Measurements from ENCODE around the gene FBXW7. TPM values are rescaled to one million over a fixed set of nuclear protein-coding genes. Genes with fewer than 3 reads are reported as not detected.

The FBXW7 gene
- total RNA-seq, 2 experiments from 2014 or later, result 128 to 140 TPM

DNA sequence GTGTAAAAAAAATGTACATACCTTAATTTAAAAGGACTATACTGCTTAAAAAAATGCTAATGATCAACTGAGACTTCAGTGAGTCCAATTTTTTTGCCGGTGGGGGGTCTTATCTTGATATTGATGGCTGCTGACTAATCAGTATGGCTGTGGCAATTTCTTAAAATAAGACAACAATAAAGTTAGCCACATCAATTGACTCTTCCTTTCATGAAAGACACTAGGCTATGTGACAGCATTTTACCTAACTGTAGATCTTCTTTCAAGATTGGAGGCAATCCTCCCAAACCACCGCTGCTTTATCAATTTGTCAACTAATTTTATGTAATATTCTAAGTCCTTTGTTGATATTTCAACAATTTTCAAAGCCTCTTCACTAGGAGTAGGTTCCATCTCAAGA is 116.1 kb downstream of the FBXW7 start:
- intact Hi-C loops (cut with DNase I, micrococcal nuclease), result no loop called here
- no peak overlapping the region for H3K27ac ChIP-seq (ENCODE audit: low read depth in 1 of 2, low read length in 2 of 2)
- no peaks in the 10 kb centered on the region for H3K27me3 Mint-ChIP-seq
- ATAC-seq (ENCODE audit: poor library complexity) (no peak), DNase-seq (no peak)
- no peak overlapping the region for H3K27ac Mint-ChIP-seq
- POLR2A ChIA-PET, result interaction anchor here (0.6 kb wide), 1 partner anchor 761 kb away, joined by 3 read pairs; no protein-coding TSS in a partner anchor
- no peaks in the 10 kb centered on the region for H3K4me1 ChIP-seq (ENCODE audit: insufficient read depth, low read length)
- TF ChIP-seq CTCF (IDR thresholded peaks at IDR 0.05), result no peak
- H3K4me1 Mint-ChIP-seq (ENCODE audit: low read depth), result peaks cover 59% of the 10 kb centered on the region
- no peaks in the 10 kb centered on the region for H3K9me3 Mint-ChIP-seq
- no peaks in the 10 kb centered on the region for H3K9me3 ChIP-seq (ENCODE audit: control insufficient read depth in 1 of 2, insufficient read depth in 1 of 2, low read length in 2 of 2)
- H3K36me3 ChIP-seq (ENCODE audit: insufficient read depth, low read length), result no peaks in the 10 kb centered on the region
- no peaks in the 10 kb centered on the region for H3K36me3 Mint-ChIP-seq (ENCODE audit: low read depth)
- no peak overlapping the region for H3K4me3 Mint-ChIP-seq
- H3K4me3 ChIP-seq (ENCODE audit: low read length), result no peak overlapping the region
- no peaks in the 10 kb centered on the region for H3K27me3 ChIP-seq (ENCODE audit: control insufficient read depth in 1 of 2, insufficient read depth in 2 of 2, low read length in 2 of 2)
- CTCF ChIA-PET, result no interaction called here

- no peaks in the 10 kb centered on the region for H3K27me3 Mint-ChIP-seq
- H3K4me3 Mint-ChIP-seq, result no peak overlapping the region
- Histone ChIP-seq H3K4me1 (ENCODE audit: insufficient read depth, low read length) (no peaks in the 10 kb centered on the region), H3K27me3 (ENCODE audit: control insufficient read depth in 1 of 2, insufficient read depth in 2 of 2, low read length in 2 of 2) (no peaks in the 10 kb centered on the region), H3K9me3 (ENCODE audit: control insufficient read depth in 1 of 2, insufficient read depth in 1 of 2, low read length in 2 of 2) (no peaks in the 10 kb centered on the region), H3K36me3 (ENCODE audit: insufficient read depth, low read length) (no peaks in the 10 kb centered on the region), H3K27ac (ENCODE audit: low read depth in 1 of 2, low read length in 2 of 2) (no peak overlapping the region), H3K4me3 (ENCODE audit: low read length) (no peak overlapping the region)
- ChIA-PET CTCF (no interaction called here), POLR2A (no interaction called here)
- DNase-seq (no peak), ATAC-seq (ENCODE audit: poor library complexity) (no peak)
- peaks cover 59% of the 10 kb centered on the region for H3K4me1 Mint-ChIP-seq (ENCODE audit: low read depth)
- TF ChIP-seq CTCF (IDR thresholded peaks at IDR 0.05), result no peak
- H3K36me3 Mint-ChIP-seq (ENCODE audit: low read depth), result no peaks in the 10 kb centered on the region
- H3K27ac Mint-ChIP-seq, result no peak overlapping the region
- intact Hi-C loops (cut with DNase I, micrococcal nuclease), result no loop called here
- no peaks in the 10 kb centered on the region for H3K9me3 Mint-ChIP-seq
These were observed 118.2 kb downstream of the FBXW7 start for GRCh38 chr4:152417673-152418072.

DNA sequence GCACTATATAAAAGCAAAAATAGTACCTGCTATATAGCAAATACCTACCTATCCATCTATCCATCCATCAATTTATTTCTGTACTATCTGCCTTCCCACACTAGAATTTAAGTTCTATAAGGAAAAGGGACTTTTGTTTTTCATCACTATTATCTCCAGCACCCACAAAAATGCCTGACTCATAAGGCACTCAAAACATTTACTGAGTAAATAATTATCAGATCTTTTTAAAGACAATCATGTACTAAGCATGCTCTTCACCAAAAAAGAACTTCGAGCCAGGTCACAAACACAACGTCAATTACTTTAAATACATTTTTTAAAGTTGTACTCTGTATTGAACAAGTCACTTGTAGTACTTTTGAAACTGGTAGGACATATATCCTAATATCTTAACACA is 119.9 kb downstream of the FBXW7 start:
- TF ChIP-seq CTCF (IDR thresholded peaks at IDR 0.05), result no peak
- ATAC-seq (ENCODE audit: poor library complexity) (no peak), DNase-seq (no peak)
- no peaks in the 10 kb centered on the region for H3K27me3 Mint-ChIP-seq
- intact Hi-C loops (cut with DNase I, micrococcal nuclease), result no loop called here
- POLR2A ChIA-PET, result no interaction called here
- H3K9me3 ChIP-seq (ENCODE audit: control insufficient read depth in 1 of 2, insufficient read depth in 1 of 2, low read length in 2 of 2), result no peaks in the 10 kb centered on the region
- no peak overlapping the region for H3K27ac ChIP-seq (ENCODE audit: low read depth in 1 of 2, low read length in 2 of 2)
- no peak overlapping the region for H3K4me3 ChIP-seq (ENCODE audit: low read length)
- H3K9me3 Mint-ChIP-seq, result no peaks in the 10 kb centered on the region
- peaks cover 51% of the 10 kb centered on the region for H3K4me1 Mint-ChIP-seq (ENCODE audit: low read depth)
- no peak overlapping the region for H3K4me3 Mint-ChIP-seq
- no peak overlapping the region for H3K27ac Mint-ChIP-seq
- CTCF ChIA-PET, result no interaction called here
- no peaks in the 10 kb centered on the region for H3K27me3 ChIP-seq (ENCODE audit: control insufficient read depth in 1 of 2, insufficient read depth in 2 of 2, low read length in 2 of 2)
- peaks cover 7% of the 10 kb centered on the region for H3K36me3 ChIP-seq (ENCODE audit: insufficient read depth, low read length)
- peaks cover 8% of the 10 kb centered on the region for H3K36me3 Mint-ChIP-seq (ENCODE audit: low read depth)
- H3K4me1 ChIP-seq (ENCODE audit: insufficient read depth, low read length), result no peaks in the 10 kb centered on the region

Measured in CD4-positive, alpha-beta T cell (primary cell).